ENCODE data around the gene UGT1A8. TPM values are rescaled to one million over a fixed set of nuclear protein-coding genes. Genes with fewer than 3 reads are reported as not detected.

Gene UGT1A8
- total and polyA plus RNA-seq, 8 donors = not detected

GRCh38 chr2:233769260-233769659 lies 151.8 kb downstream of the UGT1A8 start:
- no peaks in the 10 kb centered on the region for H3K4me1 ChIP-seq
- DNase-seq = no peak
- no peak overlapping the region for H3K27ac ChIP-seq
- peaks cover 0 to 15% of the 10 kb centered on the region in 2 donors for H3K27me3 ChIP-seq
- no peaks in the 10 kb centered on the region for H3K9me3 ChIP-seq
- no peak for ATAC-seq
- no peak overlapping the region for H3K4me3 ChIP-seq
- no peaks in the 10 kb centered on the region for H3K36me3 ChIP-seq
- TF ChIP-seq CTCF (IDR thresholded peaks at IDR 0.05) = no peak
- intact Hi-C loops (cut with DNase I) = no loop called here

GRCh38 chr2:233772153-233772552 lies 154.7 kb downstream of the UGT1A8 start:
- no peak overlapping the region for H3K4me3 ChIP-seq
- TF ChIP-seq CTCF (IDR thresholded peaks at IDR 0.05) = no peak
- no peak overlapping the region for H3K27ac ChIP-seq
- peaks cover 0 to 4% of the 10 kb centered on the region in 2 donors for H3K27me3 ChIP-seq
- no peak for ATAC-seq
- intact Hi-C loops (cut with DNase I) = no loop called here
- DNase-seq = no peak
- peaks cover 0 to 7% of the 10 kb centered on the region in 2 donors for H3K9me3 ChIP-seq
- H3K4me1 ChIP-seq = no peaks in the 10 kb centered on the region
- H3K36me3 ChIP-seq = no peaks in the 10 kb centered on the region

GRCh38 chr2:233772583-233772982 lies 155.2 kb downstream of the UGT1A8 start:
- DNase-seq (no peak), ATAC-seq (no peak)
- H3K27me3 ChIP-seq = peaks cover 0 to 4% of the 10 kb centered on the region in 2 donors
- no peak for TF ChIP-seq CTCF (IDR thresholded peaks at IDR 0.05)
- no peaks in the 10 kb centered on the region for H3K4me1 ChIP-seq
- intact Hi-C loops (cut with DNase I) = no loop called here
- H3K9me3 ChIP-seq = peaks cover 0 to 7% of the 10 kb centered on the region in 2 donors
- no peaks in the 10 kb centered on the region for H3K36me3 ChIP-seq
- no peak overlapping the region for H3K4me3 ChIP-seq
- no peak overlapping the region for H3K27ac ChIP-seq

- peaks cover 0 to 4% of the 10 kb centered on the region in 2 donors for H3K27me3 ChIP-seq
- intact Hi-C loops (cut with DNase I) = no loop called here
- DNase-seq (no peak), ATAC-seq (no peak)
- no peak overlapping the region for H3K27ac ChIP-seq
- H3K9me3 ChIP-seq = peaks cover 0 to 7% of the 10 kb centered on the region in 2 donors
- H3K4me1 ChIP-seq = no peaks in the 10 kb centered on the region
- H3K4me3 ChIP-seq = no peak overlapping the region
- TF ChIP-seq CTCF (IDR thresholded peaks at IDR 0.05) = no peak
- no peaks in the 10 kb centered on the region for H3K36me3 ChIP-seq
Measured at GRCh38 chr2:233773854-233774253, 156.4 kb downstream of the UGT1A8 start.

GRCh38 chr2:233775414-233775813 lies 158.0 kb downstream of the UGT1A8 start:
- DNase-seq (no peak), ATAC-seq (no peak)
- no peaks in the 10 kb centered on the region for H3K4me1 ChIP-seq
- H3K4me3 ChIP-seq = no peak overlapping the region
- intact Hi-C loops (cut with DNase I) = no loop called here
- H3K9me3 ChIP-seq = peaks cover 0 to 9% of the 10 kb centered on the region in 2 donors
- peaks cover 0 to 4% of the 10 kb centered on the region in 2 donors for H3K27me3 ChIP-seq
- H3K27ac ChIP-seq = no peak overlapping the region
- no peak for TF ChIP-seq CTCF (IDR thresholded peaks at IDR 0.05)
- H3K36me3 ChIP-seq = no peaks in the 10 kb centered on the region

All from left lung (tissue), 10 donors.